HEK293 (cell line): ENCODE results near the gene IRF2.

Experiments
- CTCF ChIA-PET: fragments of 350-600 bp; formaldehyde crosslinking; extraction: SDS; loops from one replicate; lab custom pipeline; 2021; ENCODE audit warnings: antibody characterized with exemption; lab: Yijun Ruan, JAX
- POLR2A ChIA-PET: fragments of 300-600 bp; formaldehyde crosslinking; extraction: SDS; loops from one replicate; lab custom pipeline; 2020; ENCODE audit warnings: antibody characterized with exemption, inconsistent platforms; lab: Yijun Ruan, JAX
- H3K27ac ChIP-seq: fragments of 200-500 bp; sonication (Bioruptor generic); 2 replicates; pipeline ENCODE4 v1.5.1; 2014; ENCODE audit warnings: low read depth, low read length, control low read depth, inconsistent platforms; ENCODE audit errors: extremely low read depth
- H3K36me3 ChIP-seq, 2 experiments: fragments of 200-500 bp in 1 of 2; sonication (Bioruptor generic) in 1 of 2; 1 replicate in 1 of 2; 2 replicates in 1 of 2; pipeline ENCODE4 v1.5.1; 2014 to 2017; ENCODE audit warnings: inconsistent platforms in 2 of 2, low read length in 2 of 2; ENCODE audit not compliant: control insufficient read depth in 2 of 2, insufficient read depth in 1 of 2
- H3K4me1 ChIP-seq: fragments of 200-500 bp; sonication (Bioruptor generic); 2 replicates; pipeline ENCODE4 v1.5.1; 2014; ENCODE audit warnings: mild to moderate bottlenecking, low read length, inconsistent platforms; ENCODE audit not compliant: control insufficient read depth, insufficient read depth
- H3K4me3 ChIP-seq: 2 replicates; pipeline ENCODE4 v1.5.1; 2011; ENCODE audit warnings: low read depth, mild to moderate bottlenecking, control low read depth, low read length, moderate library complexity
- H3K9me3 ChIP-seq: fragments of 200-500 bp; sonication (Bioruptor generic); 2 replicates; pipeline ENCODE4 v1.5.1; 2014; ENCODE audit warnings: low read depth, low read length, inconsistent platforms; ENCODE audit not compliant: control insufficient read depth, insufficient read depth
- ELK4 ChIP-seq: IDR thresholded peaks from 2 replicates; pipeline ENCODE4 v1.6.1; 2011; ENCODE audit warnings: mild to moderate bottlenecking, low read depth, low read length, borderline replicate concordance
- FEZF1 ChIP-seq: fragments of 450-650 bp; formaldehyde crosslinking; IDR thresholded peaks from 2 replicates; pipeline ENCODE4 v1.5.1; 2016; ENCODE audit warnings: missing biosample characterization, missing genetic modification characterization
- GLIS1 ChIP-seq: fragments of 450-650 bp; formaldehyde crosslinking; IDR thresholded peaks from 2 replicates; pipeline ENCODE4 v1.5.1; 2016; ENCODE audit warnings: missing biosample characterization, missing genetic modification characterization
- INSM2 ChIP-seq: fragments of 450-650 bp; formaldehyde crosslinking; IDR thresholded peaks from 2 replicates; pipeline ENCODE4 v1.5.1; 2016; ENCODE audit warnings: missing biosample characterization, missing genetic modification characterization
- SETDB1 ChIP-seq: IDR thresholded peaks from one replicate; pipeline ENCODE4 v1.6.1; 2017; ENCODE audit warnings: mild to moderate bottlenecking, low read length, moderate library complexity, mixed read lengths; ENCODE audit not compliant: insufficient read length
- ZBTB20 ChIP-seq: fragments of 450-650 bp; formaldehyde crosslinking; IDR thresholded peaks from 2 replicates; pipeline ENCODE4 v1.5.1; 2016; ENCODE audit warnings: missing biosample characterization, missing genetic modification characterization
- ZNF112 ChIP-seq: fragments of 450-650 bp; formaldehyde crosslinking; IDR thresholded peaks from 2 replicates; pipeline ENCODE4 v1.5.0; 2017; ENCODE audit warnings: missing biosample characterization, missing genetic modification characterization
- ZNF114 ChIP-seq: fragments of 450-650 bp; formaldehyde crosslinking; IDR thresholded peaks from 2 replicates; pipeline ENCODE4 v1.5.0; 2017; ENCODE audit warnings: missing biosample characterization, missing genetic modification characterization
- ZNF132 ChIP-seq: fragments of 450-650 bp; formaldehyde crosslinking; IDR thresholded peaks from 2 replicates; pipeline ENCODE4 v1.5.1; 2017; ENCODE audit warnings: missing biosample characterization, missing genetic modification characterization, borderline replicate concordance
- ZNF146 ChIP-seq: fragments of 450-650 bp; formaldehyde crosslinking; IDR thresholded peaks from 2 replicates; pipeline ENCODE4 v1.5.1; 2016; ENCODE audit warnings: missing biosample characterization, missing genetic modification characterization
- ZNF18 ChIP-seq: fragments of 450-650 bp; formaldehyde crosslinking; IDR thresholded peaks from 2 replicates; pipeline ENCODE4 v1.5.1; 2016; ENCODE audit warnings: missing biosample characterization, missing genetic modification characterization
- ZNF311 ChIP-seq: fragments of 450-650 bp; formaldehyde crosslinking; IDR thresholded peaks from 2 replicates; pipeline ENCODE4 v1.5.1; 2017; ENCODE audit warnings: missing biosample characterization, missing genetic modification characterization, borderline replicate concordance
- ZNF341 ChIP-seq: fragments of 450-650 bp; formaldehyde crosslinking; IDR thresholded peaks from 2 replicates; pipeline ENCODE4; 2016; ENCODE audit warnings: low read depth, missing biosample characterization, missing genetic modification characterization
- ZNF354C ChIP-seq: fragments of 450-650 bp; formaldehyde crosslinking; IDR thresholded peaks from 2 replicates; pipeline ENCODE4 v1.5.1; 2016; ENCODE audit warnings: missing biosample characterization, missing genetic modification characterization, low read depth, borderline replicate concordance
- ZNF391 ChIP-seq: fragments of 450-650 bp; formaldehyde crosslinking; IDR thresholded peaks from 2 replicates; pipeline ENCODE4 v1.5.1; 2016; ENCODE audit warnings: low read depth, missing biosample characterization, missing genetic modification characterization, borderline replicate concordance
- ZNF747 ChIP-seq: fragments of 450-650 bp; formaldehyde crosslinking; IDR thresholded peaks from 2 replicates; pipeline ENCODE4 v1.5.1; 2016; ENCODE audit warnings: missing biosample characterization, missing genetic modification characterization
- ZNF792 ChIP-seq: fragments of 450-650 bp; formaldehyde crosslinking; IDR thresholded peaks from 2 replicates; pipeline ENCODE4 v1.5.1; 2016; ENCODE audit warnings: missing biosample characterization, missing genetic modification characterization
- ZNF843 ChIP-seq: fragments of 450-650 bp; formaldehyde crosslinking; IDR thresholded peaks from 2 replicates; pipeline ENCODE4 v1.5.1; 2016; ENCODE audit warnings: missing biosample characterization, missing genetic modification characterization
- ZSCAN23 ChIP-seq: fragments of 450-650 bp; formaldehyde crosslinking; IDR thresholded peaks from 2 replicates; pipeline ENCODE4 v1.5.1; 2016; ENCODE audit warnings: missing biosample characterization, missing genetic modification characterization
- TF ChIP-seq, protein P1 (sequence below): fragments of 450-650 bp; formaldehyde crosslinking; IDR thresholded peaks from 2 replicates; pipeline ENCODE4 v1.5.1; 2017; ENCODE audit warnings: missing biosample characterization, missing genetic modification characterization

IRF2 gene

GRCh38 chr4:184427093-184427492, 47.3 kb downstream of the IRF2 start (continued):
- no peak for TF ChIP-seq FEZF1 (tag by site-specific recombination)

- Histone ChIP-seq H3K4me1 (no peaks in the 10 kb centered on the region), H3K27ac (no peak overlapping the region), H3K4me3 (no peak overlapping the region), H3K36me3 (peaks cover 0 to 42% of the 10 kb centered on the region in 2 experiments; a peak in 1 of 3 replicates), H3K9me3 (no peaks in the 10 kb centered on the region)
- ChIA-PET CTCF (no interaction called here), POLR2A (no interaction called here)
- TF ChIP-seq ZNF354C (tag by site-specific recombination) (no peak), ZNF18 (tag by site-specific recombination) (no peak), ZNF843 (tag by site-specific recombination) (no peak), ZNF112 (no peak), SETDB1 (no peak), ZNF747 (tag by site-specific recombination) (no peak), ZNF311 (tag by site-specific recombination) (no peak), ZNF132 (no peak), ZNF146 (no peak), INSM2 (tag by site-specific recombination) (no peak), GLIS1 (no peak), ZBTB20 (no peak), ZSCAN23 (no peak), ELK4 (no peak), ZNF792 (no peak), ZNF391 (tag by site-specific recombination) (no peak), ZNF114 (tag by site-specific recombination) (no peak), ZNF341 (no peak)
- TF ChIP-seq, protein P1, sequence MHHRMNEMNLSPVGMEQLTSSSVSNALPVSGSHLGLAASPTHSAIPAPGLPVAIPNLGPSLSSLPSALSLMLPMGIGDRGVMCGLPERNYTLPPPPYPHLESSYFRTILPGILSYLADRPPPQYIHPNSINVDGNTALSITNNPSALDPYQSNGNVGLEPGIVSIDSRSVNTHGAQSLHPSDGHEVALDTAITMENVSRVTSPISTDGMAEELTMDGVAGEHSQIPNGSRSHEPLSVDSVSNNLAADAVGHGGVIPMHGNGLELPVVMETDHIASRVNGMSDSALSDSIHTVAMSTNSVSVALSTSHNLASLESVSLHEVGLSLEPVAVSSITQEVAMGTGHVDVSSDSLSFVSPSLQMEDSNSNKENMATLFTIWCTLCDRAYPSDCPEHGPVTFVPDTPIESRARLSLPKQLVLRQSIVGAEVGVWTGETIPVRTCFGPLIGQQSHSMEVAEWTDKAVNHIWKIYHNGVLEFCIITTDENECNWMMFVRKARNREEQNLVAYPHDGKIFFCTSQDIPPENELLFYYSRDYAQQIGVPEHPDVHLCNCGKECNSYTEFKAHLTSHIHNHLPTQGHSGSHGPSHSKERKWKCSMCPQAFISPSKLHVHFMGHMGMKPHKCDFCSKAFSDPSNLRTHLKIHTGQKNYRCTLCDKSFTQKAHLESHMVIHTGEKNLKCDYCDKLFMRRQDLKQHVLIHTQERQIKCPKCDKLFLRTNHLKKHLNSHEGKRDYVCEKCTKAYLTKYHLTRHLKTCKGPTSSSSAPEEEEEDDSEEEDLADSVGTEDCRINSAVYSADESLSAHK (tag by site-specific recombination): no peak
Measured at GRCh38 chr4:184424993-184425758, 49.2 kb downstream of the IRF2 start.
